Retinal pigment epithelial cell (primary cell): Measurements from ENCODE around the gene SORT1.

Experiments used
- DNase-seq: peaks from one replicate; pipeline ENCODE4 v3.0.0-alpha.2; 2010; ENCODE audit warnings: low read depth
- H3K4me3 ChIP-seq: 2 replicates; pipeline ENCODE4 v1.5.1; 2011; ENCODE audit warnings: mild to moderate bottlenecking, low read length, control low read depth, moderate library complexity
- CTCF ChIP-seq: conservative IDR thresholded peaks from 2 replicates; pipeline ENCODE4 v1.5.1; 2011; ENCODE audit warnings: low read depth, low read length, control low read depth, inconsistent platforms

Gene SORT1

DNA sequence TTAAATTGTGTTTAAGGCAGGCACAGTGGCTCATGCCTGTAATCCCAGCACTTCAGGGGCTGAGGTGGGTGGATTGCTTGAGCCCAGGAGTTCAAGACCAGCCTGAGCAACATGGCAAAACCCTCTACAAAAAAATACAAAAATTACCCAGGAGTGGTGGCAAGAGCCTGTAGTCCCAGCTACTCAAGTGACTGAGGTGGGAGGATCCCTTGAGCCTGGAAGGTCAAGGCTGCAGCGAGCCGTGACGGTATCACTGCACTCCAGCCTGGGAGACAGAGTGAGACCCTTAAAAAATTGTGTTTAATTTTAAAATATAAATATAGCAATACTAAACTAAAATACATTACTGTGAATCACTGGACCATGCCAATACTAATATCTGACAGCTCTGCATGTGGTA lies 42.8 kb downstream of the SORT1 start:
- H3K4me3 ChIP-seq = no peak overlapping the region
- DNase-seq = no peak
- TF ChIP-seq CTCF = no peak

DNA sequence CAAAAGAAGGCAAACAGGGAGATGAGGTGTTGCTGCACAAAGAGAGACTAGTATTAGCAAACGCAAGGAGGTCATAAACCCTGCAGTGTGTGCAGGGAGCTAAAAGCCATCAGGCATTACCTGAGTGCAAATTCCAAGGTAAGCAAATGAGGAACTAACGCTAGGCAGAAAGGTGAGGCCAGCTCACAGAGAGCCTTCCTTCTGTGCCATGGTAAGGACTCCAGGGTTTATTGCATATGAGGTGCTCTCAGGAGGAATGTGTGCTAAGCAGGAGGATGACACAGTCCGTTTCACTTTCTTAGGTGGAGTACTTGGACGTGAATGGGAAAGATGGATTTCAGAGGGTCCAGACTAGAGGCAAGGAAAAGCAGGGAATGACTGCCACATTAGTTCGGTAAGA lies 46.3 kb downstream of the SORT1 start:
- H3K4me3 ChIP-seq = no peak overlapping the region
- DNase-seq = no peak
- no peak for TF ChIP-seq CTCF

DNA sequence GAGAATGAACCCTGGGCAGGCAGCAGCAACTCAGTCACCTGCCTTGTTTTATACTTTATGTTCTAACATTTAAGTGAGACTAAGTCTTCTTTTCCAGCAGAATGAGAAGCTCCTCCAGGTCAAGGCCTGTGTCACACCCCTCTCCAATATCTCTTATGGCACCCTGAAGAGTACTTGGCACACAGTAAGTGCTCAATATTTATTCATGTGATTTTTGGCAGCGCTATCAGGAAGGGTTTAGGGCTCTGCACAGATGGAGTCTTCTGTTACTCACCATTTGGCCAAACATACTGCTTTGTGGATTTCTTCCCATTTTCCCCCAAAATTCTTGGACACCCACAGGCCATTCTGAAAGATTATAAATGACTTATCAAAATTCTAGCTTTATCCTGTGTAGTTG lies 47.1 kb downstream of the SORT1 start:
- no peak for DNase-seq
- H3K4me3 ChIP-seq = no peak overlapping the region
- TF ChIP-seq CTCF = no peak

GRCh38 chr1:109350182-109350581 lies 47.5 kb downstream of the SORT1 start:
- H3K4me3 ChIP-seq = no peak overlapping the region
- no peak for TF ChIP-seq CTCF

GRCh38 chr1:109347511-109347910 lies 50.2 kb downstream of the SORT1 start:
- no peak for DNase-seq
- TF ChIP-seq CTCF = no peak
- no peak overlapping the region for H3K4me3 ChIP-seq

More at GRCh38 chr1:109350182-109350581, 47.5 kb downstream of the SORT1 start:
- no peak for DNase-seq

- DNase-seq = peak; percentile 23
These were observed 55.5 kb downstream of the SORT1 start for GRCh38 chr1:109341944-109342930.

More at GRCh38 chr1:109341944-109342930, 55.5 kb downstream of the SORT1 start:
- TF ChIP-seq CTCF = no peak
- no peak overlapping the region for H3K4me3 ChIP-seq
